ENCODE data around the gene CGB5.
A peak's percentile ranks its signal among the peaks of the same experiment; 100 is the strongest.
"Not testable (repeated sequence)": the region's sequence is repeated elsewhere in the genome, so short reads cannot be mapped to it uniquely, and the experiment has no call there.

Gene CGB5

GRCh38 chr19:49020931-49021895 lies 22.4 kb upstream of the CGB5 start:
- DNase-seq (ENCODE audit: low spot score), result no peak

DNA sequence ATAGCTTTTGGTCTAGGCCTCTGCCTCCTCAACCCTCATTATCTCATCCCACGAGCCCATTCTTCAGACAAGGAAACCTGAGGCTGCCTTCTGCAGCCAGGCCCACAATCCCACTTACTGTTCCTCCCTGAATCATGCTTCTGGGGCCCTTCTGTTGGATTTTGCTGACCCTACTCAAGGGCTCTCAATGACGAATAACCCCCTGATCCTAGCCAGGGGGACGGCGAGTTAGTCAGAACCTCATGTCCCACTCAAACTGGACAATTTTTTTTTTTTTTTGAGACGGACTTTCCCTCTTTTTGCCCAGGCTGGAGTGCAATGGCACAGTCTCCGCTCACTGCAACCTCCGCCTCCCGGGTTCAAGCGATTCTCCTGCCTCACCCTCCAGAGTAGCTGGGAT lies 21.5 kb upstream of the CGB5 start:
- DNase-seq (ENCODE audit: low spot score), result no peak

- DNase-seq (ENCODE audit: low spot score), result not testable (repeated sequence)
Measured at GRCh38 chr19:49024233-49024632, 19.4 kb upstream of the CGB5 start, which contains the start of gene CGB3. Gene CGB3, minus strand, starts transcription at chr19:49024333. Its CDS starts 362 bp downstream, at chr19:49023971.

- DNase-seq (ENCODE audit: low spot score), result not testable (repeated sequence)
Measured at GRCh38 chr19:49025088-49025487, 18.6 kb upstream of the CGB5 start.

DNA sequence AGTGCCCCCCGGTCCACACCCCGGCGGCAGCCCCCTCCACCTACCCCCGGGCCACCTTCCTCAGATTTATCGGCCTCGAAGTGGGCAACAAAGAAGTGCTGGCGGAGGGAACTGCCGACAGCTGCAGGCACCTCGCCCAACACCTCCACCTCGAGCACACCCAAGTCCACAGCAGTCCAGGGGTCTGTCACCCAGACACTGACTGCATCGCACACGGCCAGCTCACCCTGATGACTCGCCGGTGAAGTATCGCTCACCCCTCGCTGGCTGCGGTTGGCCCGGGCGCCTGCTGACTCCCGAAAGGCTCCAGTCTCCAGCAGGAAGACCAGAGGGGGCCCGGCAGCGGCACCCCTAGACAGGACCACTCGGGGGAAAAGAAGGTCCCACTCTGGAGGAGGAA lies 18.0 kb upstream of the CGB5 start:
- not testable (repeated sequence) for DNase-seq (ENCODE audit: low spot score)

GRCh38 chr19:49028686-49029085 lies 15.0 kb upstream of the CGB5 start:
- not testable (repeated sequence) for DNase-seq (ENCODE audit: low spot score)

DNA sequence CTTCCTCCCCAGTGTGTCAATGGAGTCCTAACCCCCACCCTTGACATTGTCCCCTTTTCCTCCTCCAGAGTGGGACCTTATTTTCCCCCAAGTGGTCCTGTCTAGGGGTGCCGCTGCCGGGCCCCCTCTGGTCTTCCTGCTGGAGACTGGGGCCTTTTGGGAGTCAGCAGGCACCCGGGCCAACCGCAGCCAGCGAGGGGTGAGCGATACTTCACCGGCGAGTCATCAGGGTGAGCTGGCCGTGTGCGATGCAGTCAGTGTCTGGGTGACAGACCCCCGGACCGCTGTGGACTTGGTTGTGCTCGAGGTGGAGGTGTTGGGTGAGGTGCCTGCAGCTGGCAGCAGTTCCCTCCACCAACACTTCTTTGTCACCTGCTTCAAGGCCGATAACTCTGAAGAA lies 13.9 kb upstream of the CGB5 start:
- DNase-seq (ENCODE audit: low spot score), result not testable (repeated sequence)

GRCh38 chr19:49030323-49030722 lies 13.3 kb upstream of the CGB5 start:
- DNase-seq (ENCODE audit: low spot score), result not testable (repeated sequence)

GRCh38 chr19:49031642-49032301 lies 11.9 kb upstream of the CGB5 start, which contains the start of gene CGB2:
Gene CGB2, plus strand, starts transcription at chr19:49031890. Its CDS starts 206 bp downstream, at chr19:49032096.
- DNase-seq (ENCODE audit: low spot score), result peak; percentile 38

GRCh38 chr19:49036815-49037214 lies 6.8 kb upstream of the CGB5 start, which contains the start of gene CGB1:
Gene CGB1, minus strand, starts transcription at chr19:49036895. Its CDS starts 184 bp downstream, at chr19:49036711.
- not testable (repeated sequence) for DNase-seq (ENCODE audit: low spot score)

GRCh38 chr19:49038111-49038510 lies 5.5 kb upstream of the CGB5 start:
- DNase-seq (ENCODE audit: low spot score), result not testable (repeated sequence)

GRCh38 chr19:49038557-49039276 lies 4.9 kb upstream of the CGB5 start:
- DNase-seq (ENCODE audit: low spot score), result not testable (repeated sequence)

- not testable (repeated sequence) for DNase-seq (ENCODE audit: low spot score)
Measured at GRCh38 chr19:49039736-49040135, 3.9 kb upstream of the CGB5 start.

- no peak for DNase-seq (ENCODE audit: low spot score)
Measured at GRCh38 chr19:49042177-49042576, 1.5 kb upstream of the CGB5 start.

DNA sequence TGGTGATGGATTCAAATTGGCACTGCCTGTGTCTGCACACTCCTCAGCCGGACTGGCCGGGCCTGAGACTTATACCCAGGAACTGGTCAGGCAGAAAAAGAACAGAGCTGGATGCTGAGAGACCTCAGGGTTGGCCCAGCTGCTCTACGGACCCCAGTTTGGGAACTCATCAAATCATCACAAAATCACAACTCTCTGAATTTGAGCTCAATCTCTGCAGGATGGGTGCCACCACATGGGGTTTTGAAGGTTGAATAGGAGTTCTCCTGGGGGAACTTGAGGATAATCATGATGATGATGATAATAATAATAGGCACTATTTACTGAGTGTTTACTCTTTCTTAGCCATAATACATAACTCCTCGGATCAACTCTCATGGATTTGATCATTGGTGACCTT lies 982 bp upstream of the CGB5 start:
- not testable (repeated sequence) for DNase-seq (ENCODE audit: low spot score)

GRCh38 chr19:49049011-49049410 lies 5.4 kb downstream of the CGB5 start, which contains the start of gene CGB8:
Gene CGB8, minus strand, starts transcription at chr19:49049111. Its CDS starts 372 bp downstream, at chr19:49048739.
- DNase-seq (ENCODE audit: low spot score), result not testable (repeated sequence)

DNA sequence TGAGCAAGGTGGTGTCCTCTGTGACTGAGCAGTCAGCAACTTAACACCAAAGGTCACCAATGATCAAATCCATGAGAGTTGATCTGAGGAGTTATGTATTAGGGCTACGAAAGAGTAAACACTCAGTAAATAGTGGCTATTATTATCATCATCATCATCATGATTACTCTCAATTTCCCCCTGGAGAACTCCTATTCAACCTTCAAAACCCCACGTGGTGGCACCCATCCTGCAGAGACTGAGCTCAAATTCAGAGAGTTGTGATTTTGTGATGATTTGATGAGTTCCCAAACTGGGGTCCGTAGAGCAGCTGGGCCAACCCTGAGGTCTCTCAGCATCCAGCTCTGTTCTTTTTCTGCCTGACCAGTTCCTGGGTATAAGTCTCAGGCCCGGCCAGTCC lies 6.2 kb downstream of the CGB5 start:
- DNase-seq (ENCODE audit: low spot score), result not testable (repeated sequence)

DNA sequence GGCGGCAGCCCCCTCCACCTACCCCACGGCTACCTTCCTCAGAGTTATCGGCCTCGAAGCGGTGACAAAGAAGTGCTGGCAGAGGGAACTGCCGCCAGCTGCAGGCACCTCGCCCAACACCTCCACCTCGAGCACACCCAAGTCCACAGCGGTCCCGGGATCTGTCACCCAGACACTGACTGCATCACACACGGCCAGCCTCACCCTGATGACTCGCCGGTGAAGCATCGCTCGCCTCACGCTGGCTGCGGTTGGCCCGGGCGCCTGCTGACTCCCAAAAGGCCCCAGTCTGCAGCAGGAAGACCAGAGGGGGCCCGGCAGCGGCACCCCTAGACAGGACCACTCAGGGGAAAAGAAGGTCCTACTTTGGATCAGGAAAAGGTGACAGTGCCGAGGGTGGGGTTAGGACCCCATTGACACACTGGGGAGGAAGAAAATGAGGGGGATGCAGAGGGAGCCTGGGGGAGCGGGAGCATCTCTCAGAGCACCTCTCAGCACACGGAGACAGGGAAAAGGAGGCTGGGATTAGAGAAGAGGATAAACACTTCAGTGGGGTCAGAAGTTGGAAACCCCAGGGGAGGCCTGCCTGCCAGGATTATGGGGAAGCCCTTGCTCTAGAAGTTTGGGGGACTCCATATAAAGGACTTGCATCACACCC lies 6.9 kb downstream of the CGB5 start:
- DNase-seq (ENCODE audit: low spot score), result not testable (repeated sequence)

DNA sequence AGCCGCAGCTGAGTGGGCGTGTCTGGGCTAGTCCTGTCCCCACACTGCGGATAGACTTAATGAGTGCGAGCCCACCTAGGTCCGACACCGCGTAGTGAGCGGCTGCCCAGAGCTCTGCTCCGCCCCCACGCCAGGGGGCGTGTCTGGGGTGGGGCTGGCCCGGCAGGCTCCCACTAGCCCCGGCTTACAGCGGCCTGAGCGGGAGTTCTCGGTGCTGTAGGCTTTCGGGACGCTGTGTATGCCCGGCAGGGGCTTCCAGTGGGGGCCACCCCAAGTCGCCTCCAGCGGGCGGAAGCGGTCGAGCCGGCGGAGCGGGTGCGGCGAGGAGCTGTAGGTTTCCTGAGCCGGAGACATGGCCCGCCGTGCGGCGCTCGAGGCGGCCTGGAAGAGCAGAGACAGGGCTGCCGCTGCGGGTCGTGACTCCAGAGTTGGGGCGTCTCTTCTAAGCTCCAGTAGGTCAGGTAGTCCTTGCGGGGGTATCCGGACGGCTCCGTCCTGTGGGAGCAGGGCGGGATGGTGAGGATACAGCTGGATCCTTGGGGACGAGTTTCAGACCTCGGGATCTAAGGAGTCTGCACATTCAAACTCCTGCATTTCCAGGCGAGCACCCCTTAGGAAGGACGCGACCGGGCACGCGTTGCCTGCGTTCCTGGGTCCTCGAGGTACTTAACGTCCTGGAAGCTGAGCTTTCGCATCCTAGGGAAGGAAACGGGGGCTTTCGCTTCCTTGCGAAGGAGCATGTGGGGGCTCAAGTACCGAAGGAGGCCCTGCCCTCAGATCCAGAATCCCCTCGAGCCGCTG lies 12.7 kb downstream of the CGB5 start:
- DNase-seq (ENCODE audit: low spot score), result peak; percentile 80

GRCh38 chr19:49056902-49057596 lies 13.4 kb downstream of the CGB5 start:
- not testable (repeated sequence) for DNase-seq (ENCODE audit: low spot score)

All from germinal center (tissue), 1 donor.